Endodermal cell (in vitro differentiated cells): Measurements from ENCODE around the gene LRPAP1. TPM values are rescaled to one million over a fixed set of nuclear protein-coding genes. Genes with fewer than 3 reads are reported as not detected.

Experiments
- DNase-seq: peaks from one replicate; pipeline ENCODE4 v3.0.0-alpha.2; 2017
- H3K27ac ChIP-seq: 2 replicates; pipeline ENCODE4 v1.5.1; 2013; ENCODE audit warnings: mild to moderate bottlenecking, low read depth, low read length, moderate library complexity
- H3K27me3 ChIP-seq: 2 replicates; pipeline ENCODE4 v1.6.1; 2013; ENCODE audit warnings: mild to moderate bottlenecking, low read length, moderate library complexity; ENCODE audit not compliant: insufficient read depth, control insufficient read depth, poor library complexity, severe bottlenecking
- H3K36me3 ChIP-seq: 2 replicates; pipeline ENCODE4 v1.7.0; 2013; ENCODE audit warnings: mild to moderate bottlenecking, low read length, moderate library complexity; ENCODE audit not compliant: control insufficient read depth, insufficient read depth
- H3K4me1 ChIP-seq: one replicate; pipeline ENCODE4 v1.7.0; 2013; ENCODE audit warnings: low read length; ENCODE audit not compliant: control insufficient read depth, insufficient read depth
- H3K4me3 ChIP-seq: 2 replicates; pipeline ENCODE4 v1.5.1; 2013; ENCODE audit warnings: mild to moderate bottlenecking, low read length, moderate library complexity
- H3K9ac ChIP-seq: 2 replicates; pipeline ENCODE4 v1.6.1; 2013; ENCODE audit warnings: mild to moderate bottlenecking, low read length, moderate library complexity; ENCODE audit not compliant: poor library complexity, severe bottlenecking; ENCODE audit errors: extremely low read depth
- H3K9me3 ChIP-seq: 2 replicates; pipeline ENCODE4 v1.6.1; 2013; ENCODE audit warnings: mild to moderate bottlenecking, low read length, moderate library complexity; ENCODE audit not compliant: control insufficient read depth
- H3K27ac Mint-ChIP-seq: 2 replicates; pipeline ENCODE4 v1.8.0; 2020; ENCODE audit warnings: mixed read lengths
- H3K27me3 Mint-ChIP-seq: 2 replicates; pipeline ENCODE4 v1.8.0; 2021; ENCODE audit warnings: mild to moderate bottlenecking, mixed read lengths; ENCODE audit not compliant: insufficient read depth
- H3K36me3 Mint-ChIP-seq: 2 replicates; pipeline ENCODE4 v1.8.0; 2020; ENCODE audit warnings: low read depth, mixed read lengths
- H3K4me1 Mint-ChIP-seq: 2 replicates; pipeline ENCODE4 v1.8.0; 2020; ENCODE audit warnings: mixed read lengths
- H3K4me3 Mint-ChIP-seq: 2 replicates; pipeline ENCODE4 v1.8.0; 2020; ENCODE audit warnings: mild to moderate bottlenecking, moderate library complexity, mixed read lengths
- H3K9me3 Mint-ChIP-seq: 2 replicates; pipeline ENCODE4 v1.8.0; 2020; ENCODE audit warnings: mild to moderate bottlenecking, mixed read lengths
- CTCF ChIP-seq: fragments of 200-600 bp; sonication (generic); conservative IDR thresholded peaks from 2 replicates; pipeline ENCODE4 v1.5.0; 2021; ENCODE audit warnings: antibody characterized with exemption, mild to moderate bottlenecking
- WGBS, 2 experiments: methylation state at CpG; one replicate each; pipeline versions ENCODE4 v1.1.5 to v1.1.7; 2013; ENCODE audit warnings: missing lambda C conversion rate in 2 of 2, mixed read lengths in 1 of 2; ENCODE audit not compliant: insufficient coverage in 1 of 2, insufficient read length in 1 of 2; 5-methylcytosine and 5-hydroxymethylcytosine counted together
- total RNA-seq, 2 donors: library from RNA; stranded (reverse); fragmentation: NEBNext Ultra II Directional in 1 of 2; extraction: Animal tissue kit (Norgen Biotek cat#: 25700) in 1 of 2; gene quantifications; 2 replicates in 1 of 2; 3 replicates in 1 of 2; pipeline ENCODE4 v1.2.1, GENCODE V29; 2021

LRPAP1 gene
- total RNA-seq, 2 donors from 2014 or later, result 111 to 129 TPM

GRCh38 chr4:3485886-3486540 lies 46.2 kb downstream of the LRPAP1 start:
- Histone ChIP-seq H3K27me3 (peaks cover 22% of the 10 kb centered on the region), H3K9ac (no peak overlapping the region), H3K27ac (no peak overlapping the region), H3K36me3 (no peaks in the 10 kb centered on the region), H3K4me1 (no peaks in the 10 kb centered on the region), H3K4me3 (no peak overlapping the region), H3K9me3 (no peaks in the 10 kb centered on the region)
- H3K4me3 Mint-ChIP-seq, result no peak overlapping the region
- no peak overlapping the region for H3K27ac Mint-ChIP-seq
- no peak for TF ChIP-seq CTCF
- no peaks in the 10 kb centered on the region for H3K36me3 Mint-ChIP-seq
- H3K27me3 Mint-ChIP-seq, result peaks cover 64% of the 10 kb centered on the region
- DNase-seq, result no peak
- H3K4me1 Mint-ChIP-seq, result peaks cover 15% of the 10 kb centered on the region
- no peaks in the 10 kb centered on the region for H3K9me3 Mint-ChIP-seq
- 90 to 92% methylated on average over 12 to 25 of the region's 25 CpGs for WGBS, 2 experiments

- no peaks in the 10 kb centered on the region for H3K4me1 ChIP-seq
- H3K27me3 ChIP-seq, result peaks cover 14% of the 10 kb centered on the region
- H3K9me3 ChIP-seq, result no peaks in the 10 kb centered on the region
- Mint-ChIP-seq H3K27ac (no peak overlapping the region), H3K4me1 (peaks cover 20% of the 10 kb centered on the region), H3K36me3 (no peaks in the 10 kb centered on the region), H3K9me3 (no peaks in the 10 kb centered on the region), H3K4me3 (no peak overlapping the region), H3K27me3 (peaks cover 57% of the 10 kb centered on the region)
- TF ChIP-seq CTCF, result no peak
- no peak for DNase-seq
- H3K36me3 ChIP-seq, result no peaks in the 10 kb centered on the region
- 57 to 81% methylated on average over 17 to 36 of the region's 36 CpGs for WGBS, 2 experiments
- no peak overlapping the region for H3K4me3 ChIP-seq
- no peak overlapping the region for H3K27ac ChIP-seq
- H3K9ac ChIP-seq, result no peak overlapping the region
These were observed 47.0 kb downstream of the LRPAP1 start for GRCh38 chr4:3485011-3485791.

GRCh38 chr4:3484057-3484973 lies 47.9 kb downstream of the LRPAP1 start:
- no peaks in the 10 kb centered on the region for H3K36me3 Mint-ChIP-seq
- H3K9me3 Mint-ChIP-seq, result no peaks in the 10 kb centered on the region
- no peak overlapping the region for H3K4me3 ChIP-seq
- peaks cover 20% of the 10 kb centered on the region for H3K4me1 Mint-ChIP-seq
- H3K27me3 Mint-ChIP-seq, result peaks cover 49% of the 10 kb centered on the region
- H3K27me3 ChIP-seq, result peaks cover 10% of the 10 kb centered on the region
- no peaks in the 10 kb centered on the region for H3K4me1 ChIP-seq
- no peak overlapping the region for H3K27ac ChIP-seq
- no peak overlapping the region for H3K4me3 Mint-ChIP-seq
- no peak for DNase-seq
- H3K9ac ChIP-seq, result no peak overlapping the region
- WGBS, 2 experiments, result 74 to 87% methylated on average over 14 to 45 of the region's 45 CpGs
- TF ChIP-seq CTCF, result no peak
- no peaks in the 10 kb centered on the region for H3K9me3 ChIP-seq
- no peaks in the 10 kb centered on the region for H3K36me3 ChIP-seq
- H3K27ac Mint-ChIP-seq, result no peak overlapping the region
